NCI-H2171 (cell line): Measurements from ENCODE around the gene PPM1E.
"Not testable (repeated sequence)": the region's sequence is repeated elsewhere in the genome, so short reads cannot be mapped to it uniquely, and the experiment has no call there.

ENCODE experiments used
- DNase-seq: peaks from one replicate; lab custom pipeline; 2025; lab: John Stamatoyannopoulos, UW

The PPM1E gene

DNA sequence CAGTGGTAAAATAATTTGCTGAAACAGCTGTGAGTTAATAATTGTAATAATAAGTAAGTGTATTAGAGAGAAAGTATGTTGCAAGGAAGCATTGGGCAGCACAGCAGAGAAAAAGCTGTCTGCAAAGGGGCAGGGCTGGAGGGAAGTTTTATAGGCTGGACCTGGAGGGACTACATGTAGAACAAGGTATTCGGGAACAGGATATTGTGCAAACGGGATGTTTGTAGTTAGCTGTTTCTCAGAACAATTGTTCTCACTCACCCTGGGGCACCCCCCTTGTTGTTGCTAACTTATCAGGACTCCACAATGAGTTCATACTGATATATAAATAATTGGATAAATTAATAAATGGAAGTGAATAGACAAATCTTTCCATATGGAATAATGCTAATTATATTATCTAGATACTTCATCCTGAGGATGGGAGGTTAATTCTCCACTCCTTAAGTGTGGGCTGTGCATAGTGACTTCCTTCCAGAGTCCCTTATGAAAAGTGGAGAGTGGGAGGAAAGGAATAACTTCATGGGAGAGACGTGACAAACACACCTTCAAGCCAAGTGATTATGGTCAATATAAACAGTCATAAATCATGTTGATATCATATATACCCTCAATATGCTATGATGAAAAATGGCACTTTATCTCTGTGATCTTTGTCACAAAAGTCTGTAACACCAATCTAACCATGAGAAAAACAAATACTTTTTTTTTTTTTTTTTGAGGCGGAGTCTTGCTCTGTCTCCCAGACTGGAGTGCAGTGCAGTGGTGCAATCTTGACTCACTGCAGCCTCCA is 85.4 kb downstream of the PPM1E start:
- no peak for DNase-seq

DNA sequence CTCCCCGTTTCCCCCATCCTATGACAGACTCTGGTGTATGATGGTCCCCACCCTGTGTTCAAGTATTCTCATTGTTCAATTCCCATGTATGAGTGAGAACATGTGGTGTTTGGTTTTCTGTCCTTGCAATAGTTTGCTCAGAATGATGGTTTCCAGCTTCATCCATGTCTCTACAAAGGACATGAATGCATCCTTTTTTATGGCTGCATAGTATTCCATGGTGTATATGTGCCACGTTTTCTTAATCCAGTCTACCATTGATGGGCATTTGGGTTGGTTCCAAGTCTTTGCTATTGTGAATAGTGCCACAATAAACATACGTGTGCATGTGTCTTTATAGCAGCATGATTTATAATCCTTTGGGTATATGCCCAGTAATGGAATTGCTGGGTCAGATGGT is 90.8 kb downstream of the PPM1E start:
- DNase-seq, result not testable (repeated sequence)

DNA sequence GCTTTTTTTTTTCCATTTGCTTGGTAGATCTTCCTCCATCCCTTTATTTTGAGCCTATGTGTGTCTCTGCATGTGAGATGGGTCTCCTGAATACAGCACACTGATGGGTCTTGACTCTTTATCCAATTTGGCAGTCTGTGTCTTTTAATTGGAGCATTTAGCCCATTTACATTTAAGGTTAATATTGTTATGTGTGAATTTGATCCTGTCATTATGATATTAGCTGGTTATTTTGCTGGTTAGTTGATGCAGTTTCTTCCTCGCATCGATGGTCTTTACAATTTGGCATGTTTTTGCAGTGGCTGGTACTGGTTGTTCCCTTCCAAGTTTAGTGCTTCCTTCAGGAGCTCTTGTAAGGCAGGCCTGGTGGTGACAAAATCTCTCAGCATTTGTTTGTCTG is 94.5 kb downstream of the PPM1E start:
- DNase-seq, result not testable (repeated sequence)

DNA sequence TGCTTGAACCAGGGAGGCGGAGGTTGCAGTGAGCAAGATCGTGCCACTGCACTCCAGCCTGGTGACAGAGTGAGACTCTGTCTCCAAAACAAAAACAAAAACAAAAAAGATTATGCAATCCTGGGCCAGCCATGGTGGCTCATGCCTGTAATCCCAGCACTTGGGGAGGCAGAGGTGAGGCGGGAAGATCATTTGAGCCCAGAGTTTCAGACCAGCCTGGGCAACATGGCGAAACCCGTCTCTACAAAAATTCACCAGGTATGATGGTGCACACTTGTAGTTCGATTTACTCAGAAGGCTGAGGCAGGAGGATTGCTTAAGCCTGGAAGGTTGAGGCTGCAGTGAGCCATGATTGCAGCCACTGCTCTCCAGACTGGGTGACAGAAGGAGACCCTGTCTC is 109.6 kb downstream of the PPM1E start:
- no peak for DNase-seq

DNA sequence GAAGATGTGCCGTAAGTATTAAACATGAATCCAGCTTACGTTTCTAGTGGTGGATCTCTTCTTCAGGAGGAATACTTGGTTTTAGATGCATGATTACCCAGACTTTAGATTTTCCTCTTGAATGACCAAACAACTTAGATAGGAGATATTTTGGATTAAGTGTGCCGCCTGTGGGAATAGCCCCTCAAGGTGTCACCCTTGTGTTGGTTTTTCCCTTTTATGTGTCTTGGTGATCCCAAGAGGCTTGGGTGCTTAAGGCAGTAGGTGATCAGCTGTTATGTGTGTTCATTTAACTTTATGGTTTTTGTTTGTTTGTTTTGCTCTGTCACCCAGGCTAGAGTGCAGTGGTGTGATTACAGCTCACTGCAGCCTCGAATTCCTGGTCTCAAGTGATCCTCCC is 115.1 kb downstream of the PPM1E start:
- DNase-seq, result no peak

DNA sequence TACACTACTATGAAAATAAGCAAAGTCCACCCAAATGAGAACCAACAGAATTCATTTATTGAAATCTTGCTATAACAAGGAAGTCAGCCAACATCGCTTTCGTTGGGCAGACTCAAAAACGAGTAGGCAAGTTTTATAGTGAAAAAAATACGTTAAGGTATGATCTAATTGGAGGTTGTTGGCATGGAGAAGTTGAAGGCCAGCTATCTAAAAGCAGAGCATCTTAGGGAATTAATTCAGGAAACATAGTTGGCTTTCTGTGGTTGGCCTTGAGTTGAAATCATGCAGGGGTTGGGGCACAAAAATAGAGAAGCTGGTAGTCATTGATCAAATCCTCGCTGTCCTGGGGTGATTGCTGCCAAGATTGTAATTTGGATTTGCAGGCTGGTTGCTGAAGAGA is 118.3 kb downstream of the PPM1E start:
- DNase-seq, result no peak

DNA sequence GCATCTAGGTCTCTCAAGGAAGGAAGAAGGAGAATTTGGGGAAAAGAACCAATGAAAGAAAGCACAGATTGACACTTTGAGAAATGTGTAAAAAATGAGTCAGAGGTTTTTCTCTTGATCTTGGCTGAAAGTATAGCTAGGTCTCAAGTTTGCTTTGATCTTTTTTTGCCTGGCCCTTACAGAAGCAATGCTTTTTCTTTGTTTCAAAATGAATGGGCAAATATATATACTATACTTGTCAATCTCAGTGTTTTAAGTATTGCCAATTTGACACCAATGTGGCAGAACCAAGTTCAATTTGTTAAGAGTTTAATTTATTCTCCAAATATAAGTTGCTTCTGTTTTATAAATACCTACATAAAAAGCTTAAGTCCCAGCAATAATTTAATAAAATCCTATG is 119.6 kb downstream of the PPM1E start:
- no peak for DNase-seq

DNA sequence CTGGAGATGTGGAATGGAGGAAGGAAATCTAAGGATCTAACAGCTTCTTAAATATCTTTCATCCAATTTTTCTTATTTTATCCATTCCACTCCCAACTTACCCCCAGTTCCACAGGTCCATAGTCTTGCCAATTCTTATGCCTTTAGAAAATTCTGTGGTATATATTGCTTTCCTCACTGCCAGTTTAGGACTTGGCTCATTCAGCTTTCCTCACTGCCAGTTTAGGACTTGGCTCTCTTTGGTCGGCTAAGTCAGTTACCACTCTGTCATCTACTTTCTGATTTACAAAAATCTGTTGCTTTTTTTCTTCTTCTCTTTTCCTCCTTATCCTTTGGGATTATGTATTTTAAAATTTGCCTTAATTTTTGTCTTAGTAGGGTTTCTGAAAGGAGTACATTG is 128.5 kb downstream of the PPM1E start:
- DNase-seq, result no peak

DNA sequence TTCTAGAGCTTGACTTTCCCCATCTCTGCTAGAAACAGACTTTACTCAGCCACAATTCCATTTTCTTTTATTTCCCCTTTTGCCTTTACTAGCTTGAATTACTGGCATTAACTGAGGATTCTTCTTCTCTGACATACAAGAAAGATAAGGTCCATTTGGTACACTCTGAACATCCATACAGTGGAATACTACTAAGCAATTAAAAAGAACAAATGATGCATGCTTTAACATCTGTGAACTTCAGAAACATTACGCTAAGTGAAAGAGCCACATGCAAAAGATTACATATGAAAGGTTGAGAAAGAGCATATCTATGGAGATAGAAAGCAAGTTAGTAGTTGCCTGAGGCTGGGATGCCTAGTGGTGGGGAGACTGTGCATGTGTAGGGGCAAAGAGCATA is 130.9 kb downstream of the PPM1E start:
- no peak for DNase-seq

DNA sequence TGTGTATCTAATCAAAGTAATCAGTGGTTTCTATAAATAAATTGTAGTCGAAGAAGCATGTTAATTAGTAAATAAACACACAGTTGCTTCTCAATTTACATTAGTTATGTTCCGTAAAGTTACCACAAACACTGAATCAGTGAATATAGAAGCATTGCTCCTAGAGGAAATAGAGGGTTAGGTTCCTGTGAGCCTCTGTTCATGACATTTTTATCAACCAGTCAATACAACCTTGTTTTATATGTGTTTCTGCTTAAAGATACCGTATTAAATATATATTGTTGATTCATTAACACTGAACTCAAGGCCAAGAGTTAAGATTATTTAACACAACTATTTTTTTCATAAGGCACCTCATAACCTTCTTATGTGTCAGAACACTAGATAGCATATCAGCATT is 134.3 kb downstream of the PPM1E start:
- no peak for DNase-seq

DNA sequence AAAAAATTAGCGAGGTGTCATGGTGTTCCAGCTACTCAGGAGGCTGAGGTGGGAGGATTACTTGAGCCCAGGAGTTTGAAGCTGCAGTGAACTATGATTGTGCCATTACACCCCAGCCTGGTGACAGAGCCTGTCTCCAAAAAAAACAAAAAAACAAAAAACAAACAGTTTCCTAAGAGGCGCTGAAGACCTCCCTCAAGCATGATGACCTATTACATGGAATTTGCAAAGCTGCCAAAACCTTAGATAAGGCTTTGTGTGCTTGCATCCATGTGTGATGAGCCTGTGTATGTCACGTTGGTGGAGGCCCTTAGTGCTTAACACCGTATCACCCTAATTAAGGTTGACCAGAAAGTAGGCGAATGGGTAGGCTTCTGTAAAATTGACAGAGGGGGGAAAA is 143.5 kb downstream of the PPM1E start:
- DNase-seq, result no peak

DNA sequence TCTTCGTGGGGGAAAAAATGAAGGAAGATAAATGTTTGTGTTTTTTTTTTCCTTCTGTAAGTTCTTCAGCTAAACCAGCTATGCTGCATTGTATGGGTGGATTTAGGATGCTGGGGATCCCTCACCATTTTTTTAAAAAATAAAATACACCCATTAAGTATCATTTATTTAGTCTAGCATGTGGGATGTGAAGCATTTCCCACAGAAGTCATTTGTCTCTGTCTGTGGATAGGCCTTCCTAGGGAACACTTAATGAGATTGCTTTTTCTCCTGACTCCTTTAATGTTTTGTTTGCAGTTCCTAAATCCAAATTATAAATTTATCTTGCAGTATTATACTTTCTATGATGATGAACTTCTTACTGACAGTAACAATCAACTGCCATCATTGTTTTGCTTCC is 146.7 kb downstream of the PPM1E start:
- DNase-seq, result no peak

DNA sequence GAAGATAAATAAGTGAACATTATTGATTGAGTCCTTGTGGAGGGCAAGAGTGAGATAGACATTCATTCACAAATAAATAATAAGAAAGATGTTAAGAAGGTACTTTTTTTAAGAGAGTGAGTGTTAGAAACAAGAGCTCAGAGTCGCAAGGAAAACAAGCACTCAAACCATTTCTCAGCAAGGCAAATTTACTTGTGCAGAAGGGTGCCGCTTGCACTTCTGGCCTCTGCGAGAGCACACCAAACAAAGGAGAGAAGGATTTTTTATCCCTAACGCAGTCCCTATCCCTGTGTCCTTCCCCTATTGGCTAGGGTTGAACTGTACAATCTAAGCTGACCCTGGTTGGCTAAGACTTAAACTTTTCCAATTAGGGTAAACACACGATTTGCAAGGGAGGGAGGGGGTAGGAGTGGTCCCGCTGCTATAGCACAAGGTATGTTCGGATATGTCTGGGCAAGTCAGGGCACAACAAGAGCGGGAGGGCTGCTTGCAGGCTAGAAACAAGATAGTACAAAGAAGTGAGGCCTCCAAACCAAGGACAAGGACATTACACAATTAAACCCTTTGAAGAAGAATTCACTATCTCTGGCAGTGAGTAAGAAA is 156.2 kb downstream of the PPM1E start:
- no peak for DNase-seq

DNA sequence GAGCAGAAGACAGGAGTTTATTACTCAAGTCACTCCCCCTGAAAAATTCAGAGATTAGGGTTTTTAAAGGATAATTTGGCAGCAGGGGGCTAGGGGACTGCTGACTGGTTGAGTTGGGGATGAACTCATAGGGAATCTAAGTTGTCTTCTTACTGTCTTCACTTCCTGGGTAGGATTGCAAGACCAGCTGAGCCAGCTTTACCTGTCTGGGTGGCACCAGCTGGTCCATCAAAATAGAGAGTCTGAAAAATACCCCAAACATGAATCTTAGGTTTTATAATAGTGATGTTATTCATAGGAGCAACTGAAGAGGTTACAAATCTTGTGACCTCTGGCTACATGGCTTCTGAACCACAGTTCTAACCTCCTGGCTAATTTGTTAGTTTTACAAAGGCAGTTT is 157.9 kb downstream of the PPM1E start:
- no peak for DNase-seq

DNA sequence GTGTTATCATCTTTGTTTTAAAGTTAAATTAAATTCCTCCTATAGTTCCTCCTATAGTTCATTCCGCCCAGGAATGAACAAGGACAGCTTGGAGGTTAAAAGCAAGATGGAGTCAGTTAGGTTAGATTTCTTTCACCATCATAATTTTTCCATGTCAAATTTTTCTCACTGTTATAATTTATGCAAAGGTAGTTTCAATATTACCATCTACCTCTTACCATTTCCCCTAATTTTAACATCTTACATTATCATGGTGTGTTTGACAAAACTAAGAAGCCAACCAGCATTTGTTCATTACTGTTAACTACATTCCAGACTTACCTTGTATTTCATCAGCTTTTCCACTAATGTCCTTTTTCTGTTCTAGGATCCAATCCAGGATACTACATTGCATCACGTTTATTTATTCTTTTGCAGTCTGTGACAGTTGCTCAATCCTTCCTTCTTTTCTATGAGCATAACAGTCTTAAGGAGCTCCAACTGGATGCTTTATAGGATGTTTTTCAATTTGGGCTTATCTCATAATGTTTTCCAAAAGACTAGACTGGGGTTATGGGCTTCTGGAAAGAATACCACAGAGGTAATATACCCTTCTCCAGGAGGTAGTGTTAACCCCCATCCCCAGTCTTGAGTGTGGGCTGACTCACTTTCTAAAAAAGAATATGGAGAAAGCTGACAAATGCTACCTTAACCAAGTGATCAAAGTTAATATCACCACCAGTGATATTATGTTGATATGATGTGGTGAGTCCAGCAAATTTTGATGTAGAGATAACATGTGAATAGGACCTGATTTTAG is 158.5 kb downstream of the PPM1E start:
- no peak for DNase-seq

DNA sequence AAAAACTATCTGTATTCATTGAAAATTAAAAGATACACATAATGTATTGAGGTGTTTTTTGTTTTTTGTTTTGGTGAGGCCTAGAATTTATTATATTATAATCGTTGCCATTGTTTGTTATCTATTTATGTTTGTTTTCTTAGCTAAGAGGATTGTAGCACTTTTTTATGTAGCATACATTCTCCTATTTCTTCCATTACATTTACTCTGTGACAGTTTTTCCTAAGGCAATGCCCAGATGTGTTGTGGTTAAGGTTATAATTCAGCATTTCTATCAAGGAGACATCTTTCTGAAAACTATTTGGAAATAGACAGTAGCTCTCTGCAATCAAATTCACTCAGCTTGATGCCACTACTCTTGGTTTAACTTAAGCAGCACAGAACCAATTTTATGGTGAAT is 161.6 kb downstream of the PPM1E start:
- no peak for DNase-seq

DNA sequence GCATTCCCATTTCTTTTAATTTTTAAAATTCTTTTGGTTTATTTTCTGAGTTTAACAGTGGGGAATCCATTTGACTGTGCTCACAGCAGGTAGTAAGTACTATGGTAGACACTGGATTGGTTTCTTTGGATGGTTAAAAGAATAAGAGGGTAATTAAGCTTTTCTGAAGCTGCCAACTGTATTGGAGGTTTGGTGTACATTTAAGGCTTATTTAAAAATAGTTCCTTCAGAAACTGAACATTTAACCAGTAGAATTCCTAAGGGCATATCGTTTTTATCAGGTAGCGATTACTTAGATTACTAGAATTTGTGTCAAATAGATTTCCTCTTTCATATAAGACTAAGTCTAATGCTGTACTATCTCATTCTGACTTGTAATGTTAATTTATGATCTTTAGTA is 162.4 kb downstream of the PPM1E start:
- DNase-seq, result no peak

DNA sequence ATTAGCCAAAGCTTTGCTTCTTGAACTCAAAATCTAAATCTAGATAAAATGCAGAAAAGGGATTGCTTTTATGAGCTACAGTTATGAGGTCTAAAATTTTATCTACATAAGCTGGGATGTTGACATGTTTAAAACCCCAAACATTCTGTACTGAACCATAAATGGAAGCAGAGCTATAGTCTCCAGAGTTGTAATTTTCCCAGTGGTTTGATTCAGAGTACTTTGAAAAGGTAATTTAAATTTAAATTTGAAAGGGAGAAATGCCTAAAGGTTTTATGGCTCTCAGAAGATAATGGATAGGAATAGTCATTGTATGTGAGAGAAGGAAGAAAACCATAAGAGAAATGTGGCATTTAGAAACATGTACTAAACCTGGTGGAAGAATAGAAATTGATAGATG is 163.2 kb downstream of the PPM1E start:
- DNase-seq, result no peak

DNA sequence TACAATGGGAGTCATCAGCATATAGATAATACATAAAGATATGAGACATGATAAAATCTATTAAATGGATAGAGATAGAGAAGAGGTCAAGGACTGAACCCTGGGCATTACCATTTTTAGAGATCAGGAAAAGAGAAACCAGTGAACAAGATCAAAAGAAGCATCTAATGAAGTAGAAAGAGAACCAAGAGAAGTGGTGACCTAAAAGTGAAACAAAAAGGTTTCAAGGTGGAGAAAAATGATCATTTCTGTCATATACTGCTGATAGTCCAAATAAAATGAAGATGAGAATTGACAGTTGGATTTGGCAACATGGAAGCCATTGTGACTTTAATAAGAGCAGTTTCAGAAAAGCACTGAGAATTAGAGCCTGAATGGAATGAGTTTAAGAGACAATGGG is 165.1 kb downstream of the PPM1E start:
- DNase-seq, result no peak

DNA sequence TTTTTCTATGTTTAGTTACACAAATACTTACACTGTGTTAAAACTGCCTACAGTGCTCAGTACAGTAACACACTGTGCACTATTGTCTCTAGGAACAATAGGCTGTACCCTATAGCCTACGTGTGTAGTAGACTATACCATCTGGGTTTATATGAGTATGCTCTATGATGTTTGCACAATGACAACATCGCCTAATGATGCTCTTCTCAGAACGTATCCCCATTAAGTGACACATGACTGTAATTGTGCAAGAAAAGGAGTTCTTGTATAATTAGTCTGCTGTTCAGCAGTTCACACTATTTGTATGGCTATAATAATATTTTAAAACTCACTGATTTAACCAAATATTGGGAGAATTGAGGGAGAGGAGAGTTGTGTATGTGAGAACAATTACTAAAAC is 177.3 kb downstream of the PPM1E start:
- no peak for DNase-seq

DNA sequence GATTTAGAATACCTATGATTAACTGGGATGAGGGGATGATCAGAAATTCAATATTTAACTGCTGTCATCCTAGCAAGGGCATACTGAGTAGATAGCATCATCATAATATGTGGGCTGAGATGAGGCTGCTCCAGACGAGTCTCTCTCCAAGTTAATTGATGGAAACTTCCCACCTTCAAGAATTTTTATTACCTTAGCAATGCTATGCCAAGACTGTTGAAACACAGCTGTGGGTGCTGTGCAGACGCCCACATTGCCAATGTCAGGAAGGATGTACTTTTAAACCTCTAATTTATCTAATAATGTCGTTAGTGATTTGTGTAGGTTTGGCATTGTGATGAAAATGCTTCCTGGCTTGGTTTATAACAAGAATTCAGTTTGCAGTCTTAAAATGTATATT is 180.6 kb downstream of the PPM1E start:
- DNase-seq, result no peak

DNA sequence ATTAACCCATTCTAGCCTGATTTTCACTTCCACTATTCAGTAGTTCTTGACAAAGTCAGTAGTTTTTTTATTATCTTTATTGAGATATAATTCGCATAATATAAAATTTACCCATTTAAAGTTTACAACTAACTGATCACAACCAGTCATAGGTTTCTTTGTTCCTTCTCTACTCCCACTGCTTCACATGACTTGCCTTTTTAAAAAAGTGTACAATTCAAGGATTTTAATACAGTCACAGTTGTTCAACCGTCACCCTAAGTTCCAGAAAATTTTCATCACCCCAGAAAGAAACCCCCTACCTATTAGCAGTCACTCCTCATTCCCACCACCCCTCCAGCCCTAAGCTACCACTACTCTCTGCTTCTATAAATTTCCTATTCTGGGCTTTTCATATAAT is 188.5 kb downstream of the PPM1E start:
- DNase-seq, result no peak

DNA sequence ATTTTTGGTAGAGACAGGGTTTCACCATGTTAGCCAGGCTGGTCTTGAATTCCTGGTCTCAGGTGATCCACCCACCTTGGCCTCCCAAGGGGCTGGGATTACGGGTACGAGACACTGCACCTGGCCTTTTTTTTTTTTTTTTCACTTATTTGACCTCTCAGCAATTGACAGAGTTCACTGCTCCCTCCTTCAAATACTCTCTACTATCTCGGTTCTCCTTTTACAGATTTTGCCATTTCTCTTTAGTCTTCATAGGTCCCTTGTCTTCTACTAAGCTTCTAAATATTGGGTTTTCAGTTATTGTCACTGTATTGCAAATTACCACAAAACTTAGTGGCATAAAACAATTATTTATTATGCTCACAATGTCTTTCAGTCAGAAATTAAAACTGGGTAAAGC is 191.8 kb downstream of the PPM1E start:
- DNase-seq, result no peak
